ENCODE data around the gene TM9SF1.

DNA sequence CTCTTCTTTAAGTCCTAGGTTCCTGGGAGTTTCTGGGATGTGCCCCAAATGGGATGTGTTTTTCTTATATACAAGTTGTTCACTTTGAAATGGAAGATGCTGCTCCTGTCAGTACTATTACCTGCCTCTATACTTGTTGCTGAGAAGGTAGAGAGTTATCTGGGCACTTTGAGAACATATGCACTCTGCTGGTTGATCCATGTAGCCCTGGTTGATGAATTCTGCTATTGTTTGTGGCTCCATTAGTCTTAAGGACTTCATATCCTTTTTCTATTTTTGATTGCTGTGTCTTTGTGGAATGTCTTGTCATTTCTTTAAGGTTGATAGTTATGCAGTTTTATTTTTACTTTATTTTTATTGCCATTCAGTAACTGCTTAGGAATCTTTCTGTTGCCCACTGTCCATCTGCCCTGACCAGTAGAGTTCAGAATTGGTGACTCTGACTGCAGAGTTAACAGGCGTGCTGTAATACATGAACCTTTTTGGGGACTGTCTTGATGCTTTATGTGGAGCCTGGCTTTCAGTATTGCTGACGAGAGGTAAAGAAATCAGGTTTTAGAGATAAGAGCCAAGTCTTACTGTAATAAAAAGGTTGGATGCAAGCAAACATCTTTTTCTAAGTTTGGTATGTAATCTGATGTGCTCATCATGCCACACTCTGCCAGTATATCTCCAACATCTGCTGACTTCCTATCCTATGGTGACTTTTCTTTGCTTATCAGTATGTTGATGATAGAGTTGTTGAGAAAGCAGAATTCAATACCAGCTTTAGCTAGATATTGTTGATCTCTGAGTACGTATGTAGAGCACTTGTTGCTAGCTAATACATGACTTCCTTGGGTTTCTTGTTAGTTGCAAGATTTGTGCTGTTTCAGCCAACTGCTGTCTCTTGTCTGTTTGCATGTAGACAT lies 39.1 kb upstream of the TM9SF1 start:
- TF ChIP-seq GATA2 (IDR thresholded peaks at IDR 0.05; ENCODE audit: low read depth, low read length) (no peak), GATA3 (IDR thresholded peaks at IDR 0.05; ENCODE audit: low read depth, low read length) (no peak)
